K562 (cell line): ENCODE results near the gene KCP. TPM values are rescaled to one million over a fixed set of nuclear protein-coding genes. Genes with fewer than 3 reads are reported as not detected.

Source experiments
- ATAC-seq: fragments of 200-7000 bp; cut with Tn5 transposase; 3 replicates; pipeline ENCODE4 v1.9.1; 2020; ENCODE audit warnings: moderate library complexity
- BruUV-seq: library from RNA; stranded (reverse); fragments of 400-500 nt; replicated peaks from 2 replicates; lab custom pipeline; 2021; lab: Mats Ljungman, UMichigan
- CTCF ChIA-PET: fragments of 300-600 bp; formaldehyde crosslinking; extraction: SDS; loops from one replicate; lab custom pipeline; 2021; ENCODE audit warnings: low intra/inter-chr PET ratio; lab: Yijun Ruan, JAX
- POLR2A ChIA-PET: fragments of 300-600, 350-650 bp; sonication (Branson Sonifier 250); formaldehyde crosslinking; extraction: SDS; loops from one replicate; lab custom pipeline; 2021; ENCODE audit warnings: antibody characterized with exemption, inconsistent platforms; lab: Yijun Ruan, JAX
- DNase-seq, 4 experiments: peaks; one replicate each; pipeline versions ENCODE4 v3.0.0 to v3.0.0-alpha.2; 2011 to 2018; ENCODE audit warnings: low spot score in 3 of 4, mixed read lengths in 3 of 4; ENCODE audit errors: extremely low read depth in 1 of 4
- FAIRE-seq: peaks from 2 replicates; lab custom pipeline; 2011; peaks lifted over from hg19 to GRCh38; lab: Jason Lieb, UNC
- H2AFZ ChIP-seq: 2 replicates; pipeline ENCODE4 v1.6.0; 2011; ENCODE audit warnings: low read depth, low read length, control low read depth, inconsistent platforms
- H3K27ac ChIP-seq: fragments of 200-600 bp; 3 replicates; pipeline ENCODE4 v1.8.0; 2011; ENCODE audit warnings: low read depth, mild to moderate bottlenecking, control low read depth, inconsistent platforms, low read length, moderate library complexity, mixed read lengths; ENCODE audit errors: extremely low read depth
- H3K27me3 ChIP-seq, 2 experiments: fragments of 300-600 bp in 1 of 2; 2 replicates in 1 of 2; 3 replicates in 1 of 2; pipeline versions ENCODE4 v1.6.0 to v1.8.0; 2011; ENCODE audit warnings: inconsistent platforms in 2 of 2, low read length in 2 of 2, mild to moderate bottlenecking in 1 of 2, mixed read lengths in 1 of 2, moderate library complexity in 1 of 2; ENCODE audit not compliant: control insufficient read depth in 2 of 2, insufficient read depth in 2 of 2
- H3K36me3 ChIP-seq: fragments of 300-600 bp; 3 replicates; pipeline ENCODE4 v1.8.0; 2011; ENCODE audit warnings: mild to moderate bottlenecking, low read length, inconsistent platforms; ENCODE audit not compliant: control insufficient read depth, insufficient read depth
- H3K4me1 ChIP-seq, 2 experiments: fragments of 200-600 bp in 1 of 2; replicated peaks in 1 of 2; 2 replicates in 1 of 2; 3 replicates in 1 of 2; pipeline versions ENCODE4 v1.5.1 to v1.8.0; 2011; ENCODE audit warnings: inconsistent platforms in 2 of 2, low read length in 2 of 2, mild to moderate bottlenecking in 1 of 2, mixed read lengths in 1 of 2, moderate library complexity in 1 of 2; ENCODE audit not compliant: control insufficient read depth in 2 of 2, insufficient read depth in 2 of 2
- H3K4me2 ChIP-seq: 2 replicates; pipeline ENCODE4 v1.6.1; 2011; ENCODE audit warnings: low read length, control low read depth, inconsistent platforms, mixed read lengths; ENCODE audit not compliant: insufficient read depth
- H3K4me3 ChIP-seq: fragments of 200-600 bp; sonication (generic), shearing (Covaris generic); 2 replicates; pipeline ENCODE4 v1.5.1; 2016; ENCODE audit warnings: control low read depth, inconsistent platforms
- H3K79me2 ChIP-seq: fragments of 200-600 bp; 3 replicates; pipeline ENCODE4 v1.8.0; 2011; ENCODE audit warnings: low read length, inconsistent platforms; ENCODE audit not compliant: control insufficient read depth, insufficient read depth
- H3K9ac ChIP-seq, 2 experiments: 2 replicates each; pipeline versions ENCODE4 v1.6.0 to v1.6.1; 2011; ENCODE audit warnings: low read depth in 2 of 2, low read length in 2 of 2, control low read depth in 1 of 2, inconsistent platforms in 1 of 2, mild to moderate bottlenecking in 1 of 2, mixed read lengths in 1 of 2; ENCODE audit not compliant: insufficient read depth in 1 of 2
- H3K9me1 ChIP-seq: one replicate; pipeline ENCODE4 v1.6.0; 2011; ENCODE audit warnings: inconsistent platforms, mild to moderate bottlenecking, low read length, moderate library complexity; ENCODE audit not compliant: control insufficient read depth, insufficient read depth
- H3K9me3 ChIP-seq: replicated peaks from 2 replicates; pipeline ENCODE4 v1.5.1; 2011; ENCODE audit warnings: low read depth, low read length, inconsistent platforms; ENCODE audit not compliant: control insufficient read depth, insufficient read depth
- H4K20me1 ChIP-seq: replicated peaks from 2 replicates; pipeline ENCODE4 v1.6.1; 2011; ENCODE audit warnings: low read length, inconsistent platforms, mixed read lengths; ENCODE audit not compliant: control insufficient read depth, insufficient read depth
- BCOR ChIP-seq: fragments of 450-650 bp; IDR thresholded peaks from 2 replicates; pipeline ENCODE4 v1.6.1; 2016
- EP300 ChIP-seq: IDR thresholded peaks from 2 replicates; pipeline ENCODE4 v1.6.1; 2012; ENCODE audit warnings: low read length, improper control_type of control experiment
- ESRRA ChIP-seq: fragments of 450-650 bp; IDR thresholded peaks from 2 replicates; pipeline ENCODE4 v1.6.1; 2014; ENCODE audit warnings: low read depth, mild to moderate bottlenecking, moderate library complexity, borderline replicate concordance
- HDAC2 ChIP-seq: fragments of 450-650 bp; IDR thresholded peaks from 2 replicates; pipeline ENCODE4 v1.6.1; 2016; ENCODE audit warnings: mild to moderate bottlenecking
- KDM1A ChIP-seq, 2 experiments: fragments of 450-650 bp; IDR thresholded peaks; 2 replicates each; pipeline ENCODE4 v1.6.1; 2016; ENCODE audit warnings: mild to moderate bottlenecking in 2 of 2
- NFE2 ChIP-seq: IDR thresholded peaks from 2 replicates; pipeline ENCODE4 v1.6.1; 2014; ENCODE audit warnings: antibody characterized with exemption, low read depth
- SMARCA5 ChIP-seq: fragments of 450-650 bp; IDR thresholded peaks from 2 replicates; pipeline ENCODE4 v1.6.1; 2016
- TSC22D4 ChIP-seq: fragments of 450-650 bp; IDR thresholded peaks from 2 replicates; pipeline ENCODE4 v1.6.1; 2016; ENCODE audit warnings: missing genetic modification characterization, missing biosample characterization, control low read depth
- ZEB2 ChIP-seq: fragments of 450-650 bp; IDR thresholded peaks from 2 replicates; pipeline ENCODE4 v1.6.1; 2016
- WGBS: fragments of 100-300 bp; shearing (Covaris generic); methylation state at CpG from one replicate; pipeline ENCODE4 v1.1.6; 2016; ENCODE audit warnings: low coverage, mixed read lengths; ENCODE audit not compliant: insufficient coverage; ENCODE audit errors: missing lambda C conversion rate; 5-methylcytosine and 5-hydroxymethylcytosine counted together
- in situ Hi-C: fragments of 300-500 bp; cut with MboI; formaldehyde crosslinking; loops from 4 replicates; pipeline ENCODE4 v1.15.0; 2018; ENCODE audit warnings: inconsistent platforms, mixed read lengths
- intact Hi-C: fragments of 100-400 bp; cut with micrococcal nuclease; formaldehyde crosslinking; loops from 2 replicates; pipeline ENCODE4 v1.14.2; 2022
- polyA plus RNA-seq, 8 experiments: library from polyadenylated mRNA; depleted of rRNA in 4 of 8; stranded (reverse) in 5 of 8; unstranded in 3 of 8; fragments of >200 nt; fragmentation: Nextera tagmentation in 2 of 8; fragmentation: Illumina TruSeq in 1 of 8; extraction: Ambion mirVana in 2 of 8; extraction: Trizol in 1 of 8; gene quantifications; 2 replicates each; pipeline versions ENCODE4 v1.2.1 to v1.2.3, GENCODE V29; 2011 to 2014; ENCODE audit warnings: inconsistent platforms in 1 of 8, missing spikeins in 1 of 8
- total RNA-seq, 7 experiments: library from RNA; depleted of rRNA in 6 of 7; stranded (reverse); fragments of >200 nt in 6 of 7; fragmentation: Illumina TruSeq in 2 of 7; extraction: Trizol in 2 of 7; gene quantifications; 2 replicates each; pipeline versions ENCODE4 v1.2.1 to v1.2.3, GENCODE V29; 2011 to 2021; ENCODE audit warnings: low replicate concordance in 1 of 7

Gene KCP
- total and polyA plus RNA-seq, 9 of the 15 experiments (the other 6 are each of a cell fraction or from before 2014, with no cell fraction given): 0.06 to 0.17 (median 0.12) TPM; not detected in 3

DNA sequence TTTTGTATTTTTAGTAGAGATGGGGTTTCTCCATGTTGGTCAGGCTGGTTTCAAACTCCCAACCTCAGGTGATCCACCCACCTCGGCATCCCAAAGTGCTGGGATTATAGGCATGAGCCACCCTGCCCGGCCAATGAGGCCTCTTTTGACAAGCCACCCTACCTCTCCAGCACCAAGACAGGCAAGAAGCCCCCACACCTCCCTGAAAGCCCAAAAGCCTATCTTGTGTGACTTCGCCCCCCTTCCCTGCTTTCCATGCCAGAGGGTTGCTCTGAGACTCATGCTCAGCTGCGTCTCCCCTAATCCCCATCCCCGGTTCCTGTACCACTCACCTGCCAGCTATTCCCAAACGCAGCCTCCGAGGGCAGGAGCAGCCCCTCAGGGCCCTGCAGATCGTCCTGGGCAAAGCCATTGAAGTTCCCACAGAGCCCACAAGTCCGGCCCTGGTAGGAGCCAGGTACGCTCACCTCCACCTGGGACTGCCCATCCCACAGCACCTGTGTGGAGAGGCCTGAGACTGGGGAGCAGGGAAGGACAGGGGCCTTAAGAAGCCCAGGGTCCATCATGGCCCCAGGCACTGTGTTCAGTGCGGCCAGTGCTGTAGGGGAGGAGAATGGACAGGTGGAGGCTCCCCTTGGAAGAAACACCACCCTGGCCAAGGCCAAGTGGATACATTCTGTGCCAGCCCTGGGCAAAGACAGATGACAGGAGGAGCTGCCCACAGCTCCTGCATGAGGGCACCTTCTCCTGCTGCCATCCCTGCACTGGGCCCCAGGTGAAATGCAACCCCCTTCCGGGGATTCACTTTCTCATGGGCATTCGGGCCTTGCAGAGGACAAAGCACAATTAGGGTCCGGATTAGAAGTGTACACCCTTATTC lies 32.0 kb downstream of the KCP start:
- Histone ChIP-seq H3K27me3 (no peaks in the 10 kb centered on the region), H3K4me1 (peaks cover 0 to 47% of the 10 kb centered on the region in 2 experiments; a peak in 3 of 5 replicates), H3K4me3 (no peak overlapping the region), H3K27ac (no peak overlapping the region), H3K36me3 (no peaks in the 10 kb centered on the region), H4K20me1 (no peaks in the 10 kb centered on the region; the same call in 1 of the 2 replicates), H3K79me2 (no peaks in the 10 kb centered on the region), H3K9ac (peak overlapping the region in 1 of 2 experiments; percentile 18; a peak in 2 of 4 replicates), H3K9me3 (no peaks in the 10 kb centered on the region; the same call in 1 of the 2 replicates), H3K9me1 (no peaks in the 10 kb centered on the region), H2AFZ (no peak overlapping the region), H3K4me2 (no peak overlapping the region)
- 43% methylated on average over 14 of the region's 14 CpGs for WGBS
- FAIRE-seq (no peak), DNase-seq (no peak), ATAC-seq (no peak)
- TF ChIP-seq TSC22D4 (tag) (no peak), ZEB2 (peak; percentile 53; the same call in 1 of the 2 replicates)
- CTCF ChIA-PET: interaction anchor here (3.6 to 4.9 kb wide), 2 partner anchors 15 to 451 kb away, joined by 20 to 50 read pairs; no protein-coding TSS in a partner anchor
- POLR2A ChIA-PET: interaction anchor here (0.5 to 1.9 kb wide), 4 partner anchors 16 to 451 kb away, joined by 3 to 5 read pairs (median 3); partner anchors contain the start of genes ATP6V1F and METTL2B
- in situ Hi-C loops (loop anchor here (5.0 kb wide), 1 partner anchor 401 kb away; the partner anchor contains the start of gene METTL2B), intact Hi-C loops (no loop called here)
- no TSS peak for BruUV-seq

DNA sequence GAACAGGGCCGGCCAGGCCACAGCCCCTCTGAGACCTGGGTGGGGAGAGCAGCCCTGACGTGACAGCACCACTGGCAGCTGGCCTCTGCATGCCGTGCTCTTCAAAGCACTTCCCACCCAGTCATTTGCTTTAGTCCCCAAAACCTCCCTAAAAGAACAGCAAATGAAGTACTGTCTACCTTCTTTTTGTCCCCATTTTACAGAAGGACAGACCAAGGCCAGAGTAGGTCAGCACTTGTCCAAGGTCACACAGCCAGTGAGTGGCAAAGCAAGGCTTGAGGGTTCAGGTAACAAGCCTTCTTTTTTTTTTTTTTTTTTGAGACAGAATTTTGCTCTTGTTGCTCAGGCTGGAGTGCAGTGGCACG lies 32.8 kb downstream of the KCP start:
- in situ Hi-C loops: loop anchor here (5.0 kb wide), 1 partner anchor 400 kb away; the partner anchor contains the start of gene METTL2B
- peaks cover 0 to 50% of the 10 kb centered on the region in 2 experiments; a peak in 3 of 5 replicates for H3K4me1 ChIP-seq

More for the DNA sequence above, 32.8 kb downstream of the KCP start:
- Histone ChIP-seq H3K27ac (no peak overlapping the region), H3K36me3 (no peaks in the 10 kb centered on the region), H3K27me3 (no peaks in the 10 kb centered on the region), H2AFZ (no peak overlapping the region), H3K9me3 (no peaks in the 10 kb centered on the region), H3K9ac (peak overlapping the region in 1 of 2 experiments; percentile 39; a peak in 2 of 4 replicates), H3K4me2 (no peak overlapping the region), H3K79me2 (no peaks in the 10 kb centered on the region), H3K4me3 (no peak overlapping the region), H4K20me1 (no peaks in the 10 kb centered on the region; the same call in 1 of the 2 replicates), H3K9me1 (no peaks in the 10 kb centered on the region)
- ATAC-seq (no peak), DNase-seq (no peak), FAIRE-seq (no peak)
- BruUV-seq: no TSS peak
- TF ChIP-seq KDM1A (IDR thresholded peaks at IDR 0.05) (peak; percentile 16 to 51; a peak in 2 of 4 replicates), EP300 (no peak), NFE2 (no peak), BCOR (peak; percentile 79), HDAC2 (0 out of 2 replicates have a peak, but pooled peaks have one; percentile 34), SMARCA5 (0 out of 2 replicates have a peak, but pooled peaks have one; percentile 42), ESRRA (peak; percentile 90)
- CTCF ChIA-PET: interaction anchor here (3.6 to 4.9 kb wide), 2 partner anchors 14 to 450 kb away, joined by 20 to 50 read pairs; no protein-coding TSS in a partner anchor
- POLR2A ChIA-PET: interaction anchor here (0.5 kb wide), 1 partner anchor 51 kb away, joined by 3 read pairs; no protein-coding TSS in a partner anchor
- 41% methylated on average over 4 of the region's 4 CpGs for WGBS
- intact Hi-C loops: no loop called here
